Left hindlimb (tissue), 1 donor: ENCODE data around the gene LAMB1.
A peak's percentile ranks its signal among the peaks of the same experiment; 100 is the strongest.

Experiments used
- DNase-seq: peaks from one replicate; pipeline ENCODE4 v3.0.0-alpha.2; 2018

LAMB1 gene

DNA sequence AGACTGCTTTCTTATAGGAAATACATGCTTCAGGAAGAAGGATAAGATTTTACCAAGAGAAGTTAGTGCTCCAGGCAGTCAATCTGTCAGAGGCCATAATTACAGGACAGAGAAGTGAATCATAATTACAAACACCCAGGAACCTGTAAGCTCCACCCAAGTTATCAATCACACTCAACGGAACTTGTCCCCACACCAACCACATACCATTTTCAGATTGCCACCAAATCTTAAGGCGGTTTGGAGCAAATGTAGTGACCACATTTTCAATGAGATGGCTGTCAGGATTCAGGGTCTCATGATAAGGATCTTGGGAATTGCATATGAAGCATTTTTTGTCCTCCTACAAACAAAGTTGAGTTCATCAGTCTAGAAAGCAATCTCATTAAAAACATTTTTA, 4.8 kb downstream of the LAMB1 start:
- no peak for DNase-seq

- DNase-seq = no peak
Measured at GRCh38 chr7:107996072-107996882, 6.7 kb downstream of the LAMB1 start.

DNA sequence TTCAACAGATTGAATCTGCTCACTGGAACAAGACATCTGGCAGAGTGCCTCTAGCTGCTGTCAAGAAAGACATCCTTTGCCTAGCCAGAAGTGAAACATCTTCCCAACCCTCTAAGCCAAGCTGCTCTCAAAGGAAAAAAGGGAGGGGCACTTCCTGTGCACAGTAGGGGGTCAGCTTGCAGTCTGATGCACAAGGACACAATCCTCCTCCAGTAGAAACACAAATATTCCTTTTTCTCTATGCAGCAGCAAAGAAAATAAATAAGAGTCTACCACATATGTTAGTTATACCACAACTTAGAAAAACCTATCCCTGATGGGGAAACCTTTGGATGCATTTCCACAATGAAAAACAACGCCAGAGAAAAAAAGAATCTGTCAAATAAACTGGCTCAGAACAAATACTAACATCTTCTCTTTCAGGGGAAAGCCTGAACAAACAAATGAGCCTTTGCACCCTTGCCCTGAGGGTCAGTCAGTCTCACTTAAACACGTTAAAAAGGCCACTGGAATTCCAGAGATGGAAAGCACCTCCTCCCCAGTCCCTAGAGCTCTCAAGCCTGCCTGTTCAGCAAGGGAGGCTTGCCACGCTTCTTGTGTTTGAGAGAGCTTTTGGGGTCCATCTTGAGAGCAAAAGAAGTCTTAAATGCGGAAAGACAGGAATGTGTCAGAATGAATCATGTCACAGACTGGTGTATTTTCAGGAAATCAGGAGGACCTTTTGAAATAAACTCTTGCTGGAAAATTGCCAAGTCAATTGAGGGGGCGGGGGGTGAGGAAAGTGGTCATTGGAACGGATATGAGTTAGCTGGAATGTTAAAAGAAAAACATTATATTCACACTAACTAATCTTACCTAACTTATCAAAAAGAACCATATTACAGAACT, 7.5 kb downstream of the LAMB1 start:
- peak; percentile 85 for DNase-seq

DNA sequence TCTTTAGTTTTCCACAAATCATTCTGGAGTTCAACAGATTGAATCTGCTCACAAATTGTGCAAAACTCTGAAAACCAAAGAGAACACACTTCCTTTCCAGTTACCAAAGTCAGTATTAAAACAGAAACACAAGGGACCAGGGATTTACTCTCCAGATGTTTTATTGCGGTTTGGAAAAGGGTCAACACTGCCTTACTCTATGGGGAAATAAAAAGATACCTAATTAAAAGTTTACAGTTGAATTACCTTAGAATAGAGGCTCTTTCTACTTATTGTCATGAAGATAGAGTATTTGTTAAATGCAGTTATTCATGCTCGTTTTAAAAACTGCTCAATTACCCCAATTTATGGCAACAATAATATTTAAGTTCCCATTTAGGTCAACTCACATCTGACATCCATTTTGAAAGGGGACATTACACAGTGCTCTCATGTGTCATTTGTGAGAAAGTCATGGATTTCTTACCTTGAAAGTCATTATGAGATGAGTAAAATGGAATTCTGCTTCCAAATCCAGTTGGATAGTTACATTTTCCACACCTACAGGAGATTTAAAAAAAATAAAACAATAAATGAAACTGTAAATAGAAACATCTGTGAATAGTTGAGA, 8.4 kb downstream of the LAMB1 start:
- DNase-seq = no peak

- no peak for DNase-seq
Measured at GRCh38 chr7:107993891-107994291, 9.1 kb downstream of the LAMB1 start.

DNA sequence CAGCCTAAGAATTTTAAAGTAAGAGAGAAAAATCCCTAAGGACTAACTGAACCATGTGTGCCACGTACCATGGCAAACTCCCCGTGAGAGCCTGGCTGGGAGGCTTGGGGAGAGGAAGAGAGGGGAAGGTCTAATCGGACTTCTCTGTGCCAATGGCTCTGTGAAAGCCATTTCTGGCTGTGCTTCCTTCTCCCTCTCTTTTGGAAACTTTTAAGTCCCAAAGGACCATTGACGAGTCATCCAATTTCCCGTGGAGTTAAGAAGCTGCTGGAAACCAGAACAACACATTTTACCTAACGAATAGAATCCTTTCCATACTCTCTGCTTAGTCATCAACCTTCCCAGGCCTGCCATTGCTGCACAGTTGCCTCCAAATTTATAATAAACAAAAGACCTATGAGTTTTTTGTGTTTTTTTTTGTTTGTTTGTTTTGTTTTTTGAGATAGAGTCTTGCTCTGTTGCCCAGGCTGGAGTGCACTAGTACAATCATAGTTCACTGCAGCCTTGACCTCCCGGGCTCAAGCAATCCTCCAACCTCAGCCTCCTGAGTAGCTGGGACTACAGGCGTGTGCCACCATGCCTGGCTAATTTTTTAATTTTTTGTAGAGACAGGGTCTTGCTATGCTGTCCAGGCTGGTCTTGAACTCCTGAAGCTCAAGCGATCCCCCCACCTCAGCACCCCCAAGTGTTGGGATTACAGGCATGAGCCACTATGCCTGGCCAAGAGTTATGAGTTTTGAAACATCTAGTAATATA, 13.2 kb downstream of the LAMB1 start:
- DNase-seq = no peak

GRCh38 chr7:107982918-107983389, 20.0 kb downstream of the LAMB1 start:
- DNase-seq = peak; percentile 68

DNA sequence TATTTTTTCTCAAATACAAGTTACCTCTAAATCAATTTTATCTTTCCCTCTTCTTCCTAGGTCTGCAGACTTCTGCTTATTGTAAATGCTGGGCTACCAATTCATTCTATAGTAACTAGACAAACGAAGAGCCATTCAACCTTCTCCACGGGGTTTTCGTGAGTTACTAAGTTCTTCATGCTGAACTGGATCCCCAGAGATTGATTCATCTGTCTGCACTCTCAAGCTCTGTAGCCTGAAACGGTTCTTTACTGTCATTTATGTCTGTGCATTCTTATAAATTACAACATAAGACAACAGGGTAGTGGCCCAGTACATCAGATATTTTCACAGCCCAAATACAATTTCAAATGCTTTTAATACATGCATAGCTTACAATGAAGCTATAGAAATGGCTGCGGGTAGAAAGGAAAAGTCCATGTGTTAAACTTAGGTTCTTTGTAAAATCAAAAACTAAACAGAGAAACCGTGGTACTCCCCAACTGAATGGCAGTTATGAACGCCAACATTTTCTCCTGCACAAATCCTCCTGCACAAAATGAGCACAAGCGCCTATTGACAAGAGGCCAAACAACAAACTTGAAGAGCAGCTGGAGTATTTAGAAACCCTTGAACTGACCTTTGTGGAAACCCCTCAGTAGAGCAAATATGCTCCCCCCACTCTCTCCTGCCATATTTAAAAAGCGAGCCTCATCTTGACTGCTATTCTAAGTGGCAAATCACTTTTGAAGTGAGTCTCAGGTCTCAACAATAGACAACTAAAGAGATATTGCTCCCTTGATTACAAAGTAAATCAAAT, 20.7 kb downstream of the LAMB1 start:
- DNase-seq = no peak

DNA sequence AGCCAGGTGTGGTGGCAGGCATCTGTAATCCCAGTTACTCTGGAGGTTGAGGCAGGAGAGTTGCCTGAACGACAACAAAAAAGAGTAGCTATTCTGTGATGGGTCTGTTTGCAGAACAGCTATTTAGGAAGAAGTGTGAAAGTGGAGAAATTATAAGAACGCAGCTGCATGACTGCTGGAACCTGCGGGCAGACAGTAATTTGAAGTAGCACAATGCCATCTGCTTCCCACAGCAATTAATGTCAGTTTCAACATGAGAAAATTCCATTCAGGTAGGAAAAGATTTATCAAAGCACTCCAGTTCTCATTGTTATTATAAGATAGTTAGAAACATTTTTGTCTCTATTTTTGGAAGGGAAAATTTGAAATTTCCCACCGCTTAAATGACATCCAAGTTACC, 21.5 kb downstream of the LAMB1 start:
- DNase-seq = no peak

GRCh38 chr7:107980671-107981190, 22.2 kb downstream of the LAMB1 start:
- DNase-seq = no peak

DNA sequence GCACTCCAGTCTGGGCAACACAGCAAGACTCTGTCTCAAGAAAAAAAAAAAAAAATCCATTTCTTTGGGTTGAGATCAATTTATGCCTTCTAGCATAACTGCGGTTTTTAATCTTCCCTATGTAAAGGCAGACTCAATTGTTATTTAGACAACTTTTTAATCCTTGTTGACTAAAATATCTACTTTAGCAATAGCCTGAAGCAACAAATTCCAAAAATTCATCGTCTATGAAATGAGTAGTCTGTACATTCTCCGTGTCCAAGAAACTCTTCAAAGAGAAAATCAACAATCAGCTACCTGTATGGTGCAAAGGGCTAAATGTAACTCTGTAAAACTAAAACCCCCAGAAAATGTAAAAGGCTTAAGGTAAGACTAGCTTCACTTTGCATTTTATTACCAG, 22.8 kb downstream of the LAMB1 start:
- no peak for DNase-seq

- DNase-seq = no peak
Measured at GRCh38 chr7:107978815-107979408, 24.0 kb downstream of the LAMB1 start.

DNA sequence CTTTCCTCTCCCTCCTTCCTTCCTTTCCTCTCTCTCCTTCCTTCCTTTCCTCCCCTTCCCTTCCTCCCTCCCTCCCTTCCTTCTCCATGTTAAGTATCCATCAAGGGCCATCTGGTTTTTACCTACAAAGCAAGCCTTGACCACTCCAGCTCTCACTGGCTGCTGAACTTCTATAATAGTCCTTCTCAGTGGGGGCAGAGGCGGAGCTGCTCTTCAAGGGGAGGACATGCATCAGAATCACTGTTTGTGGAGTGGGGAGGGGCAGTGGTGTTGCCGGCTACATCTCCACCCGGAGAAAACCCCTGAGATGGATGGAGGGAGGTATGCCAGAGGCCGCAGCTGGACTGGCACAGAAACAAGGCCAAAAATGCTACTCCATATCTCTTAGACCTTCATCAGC, 25.9 kb downstream of the LAMB1 start:
- no peak for DNase-seq

- no peak for DNase-seq
Measured at GRCh38 chr7:107976620-107977019, 26.3 kb downstream of the LAMB1 start.

GRCh38 chr7:107975394-107976013, 27.5 kb downstream of the LAMB1 start:
- DNase-seq = no peak

- DNase-seq = no peak
Measured at GRCh38 chr7:107973861-107974260, 29.1 kb downstream of the LAMB1 start.

- DNase-seq = no peak
Measured at GRCh38 chr7:107972941-107973376, 30.0 kb downstream of the LAMB1 start.

- peak; percentile 65 for DNase-seq
Measured at GRCh38 chr7:107972075-107972482, 30.9 kb downstream of the LAMB1 start.

GRCh38 chr7:107971613-107972012, 31.3 kb downstream of the LAMB1 start:
- DNase-seq = no peak

- no peak for DNase-seq
Measured at GRCh38 chr7:107971100-107971499, 31.9 kb downstream of the LAMB1 start.

GRCh38 chr7:107969856-107970255, 33.1 kb downstream of the LAMB1 start:
- DNase-seq = no peak
